ENCODE results near the gene EVX2.

The EVX2 gene

GRCh38 chr2:176087330-176088047 is 3.7 kb upstream of the EVX2 start:
- peaks cover 12% of the 10 kb centered on the region for H3K4me1 Mint-ChIP-seq (ENCODE audit: low read depth)
- H3K9me3 Mint-ChIP-seq = peaks cover 4% of the 10 kb centered on the region
- H3K4me3 Mint-ChIP-seq = no peak overlapping the region
- H3K36me3 Mint-ChIP-seq (ENCODE audit: low read depth) = peaks cover 14% of the 10 kb centered on the region
- peaks cover 93% of the 10 kb centered on the region for H3K27me3 Mint-ChIP-seq
- no peak overlapping the region for H3K27ac Mint-ChIP-seq

DNA sequence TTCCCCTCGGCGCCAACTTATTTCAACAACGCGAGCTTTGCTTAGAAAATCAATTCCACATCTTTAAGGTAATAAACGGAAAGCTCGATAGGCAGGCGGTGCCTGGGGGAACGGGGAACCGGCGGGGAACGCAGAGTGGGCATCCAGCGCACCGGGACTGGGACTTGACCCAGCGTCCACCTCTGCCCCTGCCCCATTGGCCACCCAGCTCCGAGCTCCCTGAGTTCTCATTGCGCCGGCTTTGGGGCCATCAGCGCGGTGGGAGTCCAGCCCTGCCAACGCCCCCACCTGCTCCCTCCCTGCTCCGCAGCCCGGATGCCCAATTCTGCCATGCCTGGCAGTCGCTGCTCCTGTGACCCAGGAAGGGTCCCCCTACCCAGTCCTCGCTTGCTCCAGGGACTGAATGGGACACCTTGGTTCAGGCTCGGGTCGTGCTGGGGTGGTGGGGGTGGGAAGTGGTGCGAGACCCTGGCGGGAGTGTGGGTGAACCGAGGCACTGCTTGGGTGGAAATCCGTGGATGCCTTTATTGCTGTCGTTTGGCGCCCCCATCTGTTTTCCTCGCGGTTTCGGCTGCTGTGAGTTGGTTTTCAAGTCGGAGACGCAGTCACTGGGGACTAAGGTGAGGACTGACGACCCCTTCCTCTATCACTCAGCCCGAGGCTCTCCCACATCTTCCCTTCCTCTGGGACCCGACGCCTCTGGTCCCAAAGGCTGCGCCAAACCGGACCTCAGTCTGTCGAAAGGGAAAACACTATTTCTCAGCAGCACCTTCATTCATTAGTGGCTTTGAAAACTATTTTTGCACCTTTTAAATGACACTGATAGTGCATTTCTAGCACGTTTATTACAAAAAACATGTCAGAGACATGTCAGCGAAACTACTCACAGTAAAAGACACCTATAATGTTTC is 2.4 kb upstream of the EVX2 start:
- Mint-ChIP-seq H3K36me3 (ENCODE audit: low read depth) (peaks cover 20% of the 10 kb centered on the region), H3K27me3 (peaks cover 91% of the 10 kb centered on the region), H3K27ac (no peak overlapping the region), H3K9me3 (peaks cover 6% of the 10 kb centered on the region), H3K4me1 (ENCODE audit: low read depth) (peaks cover 9% of the 10 kb centered on the region), H3K4me3 (no peak overlapping the region)

- Mint-ChIP-seq H3K4me1 (ENCODE audit: low read depth) (peaks cover 11% of the 10 kb centered on the region), H3K4me3 (no peak overlapping the region), H3K27me3 (peaks cover 88% of the 10 kb centered on the region), H3K27ac (no peak overlapping the region), H3K36me3 (ENCODE audit: low read depth) (peaks cover 22% of the 10 kb centered on the region), H3K9me3 (peaks cover 8% of the 10 kb centered on the region)
Observed at GRCh38 chr2:176085120-176085788, 1.5 kb upstream of the EVX2 start.

- Mint-ChIP-seq H3K4me3 (no peak overlapping the region), H3K27me3 (peaks cover 82% of the 10 kb centered on the region), H3K4me1 (ENCODE audit: low read depth) (peaks cover 11% of the 10 kb centered on the region), H3K9me3 (peaks cover 8% of the 10 kb centered on the region), H3K27ac (no peak overlapping the region), H3K36me3 (ENCODE audit: low read depth) (peaks cover 22% of the 10 kb centered on the region)
Observed at GRCh38 chr2:176084611-176085119, 903 bp upstream of the EVX2 start.

- H3K4me3 Mint-ChIP-seq = peak overlapping the region; percentile 48
- peaks cover 16% of the 10 kb centered on the region for H3K9me3 Mint-ChIP-seq
- peaks cover 84% of the 10 kb centered on the region for H3K27me3 Mint-ChIP-seq
- H3K4me1 Mint-ChIP-seq (ENCODE audit: low read depth) = peaks cover 18% of the 10 kb centered on the region
- peaks cover 34% of the 10 kb centered on the region for H3K36me3 Mint-ChIP-seq (ENCODE audit: low read depth)
- H3K27ac Mint-ChIP-seq = peak overlapping the region; percentile 76
Observed at GRCh38 chr2:176082824-176083751, 674 bp downstream of the EVX2 start.

DNA sequence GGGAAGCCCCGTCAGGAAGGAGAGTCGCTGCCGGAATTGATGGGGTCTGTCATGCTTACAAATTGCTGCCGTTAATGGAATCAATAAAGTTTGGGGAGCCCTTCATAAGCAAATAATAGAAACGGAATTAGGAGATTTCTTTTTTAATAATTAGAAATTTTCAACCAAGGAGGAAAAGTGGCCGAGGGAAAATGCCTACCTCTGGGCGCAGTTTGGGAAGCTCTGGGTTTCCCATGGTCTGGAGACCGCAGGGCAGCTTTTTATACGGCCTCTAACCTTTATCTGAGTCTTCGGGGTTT is 1.3 kb downstream of the EVX2 start:
- peaks cover 34% of the 10 kb centered on the region for H3K36me3 Mint-ChIP-seq (ENCODE audit: low read depth)
- H3K27ac Mint-ChIP-seq = peak overlapping the region; percentile 76
- peaks cover 78% of the 10 kb centered on the region for H3K27me3 Mint-ChIP-seq
- H3K4me1 Mint-ChIP-seq (ENCODE audit: low read depth) = peaks cover 18% of the 10 kb centered on the region
- H3K4me3 Mint-ChIP-seq = no peak overlapping the region
- peaks cover 16% of the 10 kb centered on the region for H3K9me3 Mint-ChIP-seq

DNA sequence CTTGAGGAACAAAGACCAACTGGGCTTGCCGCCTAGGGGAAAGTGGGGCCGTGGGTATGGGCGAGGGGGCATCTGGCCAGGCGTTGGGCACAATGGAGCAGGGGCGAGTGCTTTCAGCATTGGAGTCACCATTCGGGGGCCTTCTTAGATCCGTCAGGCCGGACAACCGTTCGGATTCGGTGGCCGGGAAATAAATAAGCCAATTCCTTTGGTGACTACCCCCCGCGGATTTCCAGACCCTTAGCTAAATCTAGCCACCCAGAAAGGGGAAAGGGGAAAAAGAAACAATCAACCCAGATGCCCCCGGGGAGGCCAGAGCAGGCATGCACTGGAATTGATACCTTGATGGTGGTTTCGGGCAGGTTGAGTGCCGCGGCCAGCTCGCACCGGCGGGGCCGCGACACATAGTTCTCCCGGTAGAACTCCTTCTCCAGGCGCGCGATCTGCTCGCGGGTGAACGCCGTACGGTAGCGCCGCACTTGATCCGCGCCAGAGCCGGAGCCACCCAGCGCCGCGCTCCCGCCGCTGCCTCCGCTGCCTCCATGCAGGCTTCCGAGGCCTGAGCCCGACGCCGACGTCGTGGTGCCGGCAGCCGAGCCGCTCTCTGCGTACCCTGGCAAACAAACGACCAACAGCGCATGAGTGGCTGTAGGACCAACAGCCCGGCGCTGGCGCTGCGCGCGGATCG is 1.8 kb downstream of the EVX2 start:
- Mint-ChIP-seq H3K4me3 (peak overlapping the region; percentile 20), H3K27me3 (peaks cover 78% of the 10 kb centered on the region), H3K27ac (peak overlapping the region; percentile 40), H3K36me3 (ENCODE audit: low read depth) (peaks cover 34% of the 10 kb centered on the region), H3K4me1 (ENCODE audit: low read depth) (peaks cover 18% of the 10 kb centered on the region), H3K9me3 (peaks cover 15% of the 10 kb centered on the region)

DNA sequence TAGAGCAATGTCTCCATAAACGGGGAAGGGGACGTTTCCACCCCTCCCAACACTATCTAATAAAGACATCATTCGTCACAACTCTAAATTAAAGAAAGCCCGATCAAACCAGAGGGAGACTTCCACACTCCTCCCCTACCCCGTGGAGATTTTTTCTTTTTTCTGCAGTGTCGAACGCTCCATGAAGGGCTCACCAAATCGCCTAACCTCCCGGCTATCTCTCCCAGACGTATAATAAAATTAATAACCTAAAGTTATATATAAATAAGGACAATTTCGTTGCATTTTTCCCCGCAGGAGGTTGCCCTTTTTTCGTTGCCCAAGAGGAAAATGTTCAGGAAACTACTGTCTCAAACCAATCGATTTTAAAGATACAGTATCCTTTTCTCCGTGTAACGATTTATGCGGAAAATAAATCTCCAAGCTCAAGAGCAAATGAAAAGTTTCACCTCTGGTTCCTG is 2.4 kb downstream of the EVX2 start:
- Mint-ChIP-seq H3K4me1 (ENCODE audit: low read depth) (peaks cover 18% of the 10 kb centered on the region), H3K9me3 (peaks cover 15% of the 10 kb centered on the region), H3K27me3 (peaks cover 77% of the 10 kb centered on the region), H3K27ac (peak overlapping the region; percentile 79), H3K36me3 (ENCODE audit: low read depth) (peaks cover 34% of the 10 kb centered on the region), H3K4me3 (peak overlapping the region; percentile 30)

DNA sequence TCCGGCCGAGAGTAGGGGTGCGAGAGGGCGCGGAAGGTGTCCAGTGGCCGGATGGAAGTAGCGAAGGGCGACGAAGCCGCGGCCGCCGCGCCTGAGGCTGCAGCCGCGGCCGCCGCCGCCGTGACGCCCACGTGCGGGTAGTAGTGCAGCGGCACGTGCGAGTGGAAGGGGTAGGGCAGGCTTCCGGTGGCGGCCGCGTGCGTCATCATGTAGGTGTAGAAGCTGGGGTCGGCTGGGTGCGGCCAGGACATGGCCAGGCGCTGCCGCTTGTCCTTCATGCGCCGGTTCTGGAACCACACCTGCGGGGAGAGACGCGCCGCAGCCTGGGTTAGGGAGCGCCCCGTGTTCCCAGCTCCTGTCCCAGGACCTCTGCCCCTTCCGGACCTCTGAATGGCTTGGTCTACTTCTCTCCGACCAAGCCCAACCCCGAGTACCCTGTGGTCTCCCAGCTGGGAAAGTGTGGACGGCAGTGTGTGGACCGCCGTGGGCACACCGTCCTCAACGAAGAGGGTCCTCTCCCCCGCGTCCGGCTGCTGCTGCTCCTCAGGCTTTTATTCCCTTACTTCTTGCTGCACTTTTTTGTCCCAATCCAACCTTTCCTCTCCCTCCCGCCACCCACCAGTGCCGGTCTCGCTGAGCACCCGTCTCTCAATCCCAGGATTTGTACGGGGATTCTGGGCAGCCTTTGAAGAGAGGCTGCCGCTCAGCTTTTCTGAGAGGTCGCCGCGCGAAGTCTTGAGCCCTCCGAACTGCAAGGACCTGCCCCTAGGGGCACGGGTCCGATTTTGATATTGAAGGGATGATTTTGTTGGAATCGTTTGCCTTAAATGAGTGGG is 3.0 kb downstream of the EVX2 start:
- peaks cover 22% of the 10 kb centered on the region for H3K9me3 Mint-ChIP-seq
- H3K27ac Mint-ChIP-seq = peak overlapping the region; percentile 79
- peaks cover 80% of the 10 kb centered on the region for H3K27me3 Mint-ChIP-seq
- peaks cover 18% of the 10 kb centered on the region for H3K4me1 Mint-ChIP-seq (ENCODE audit: low read depth)
- H3K36me3 Mint-ChIP-seq (ENCODE audit: low read depth) = peaks cover 34% of the 10 kb centered on the region
- peak overlapping the region; percentile 30 for H3K4me3 Mint-ChIP-seq

- Mint-ChIP-seq H3K27ac (peak overlapping the region; percentile 77), H3K36me3 (ENCODE audit: low read depth) (peaks cover 34% of the 10 kb centered on the region), H3K4me3 (no peak overlapping the region), H3K9me3 (peaks cover 24% of the 10 kb centered on the region), H3K27me3 (peaks cover 80% of the 10 kb centered on the region), H3K4me1 (ENCODE audit: low read depth) (peaks cover 18% of the 10 kb centered on the region)
Observed at GRCh38 chr2:176079831-176080539, 3.8 kb downstream of the EVX2 start.

DNA sequence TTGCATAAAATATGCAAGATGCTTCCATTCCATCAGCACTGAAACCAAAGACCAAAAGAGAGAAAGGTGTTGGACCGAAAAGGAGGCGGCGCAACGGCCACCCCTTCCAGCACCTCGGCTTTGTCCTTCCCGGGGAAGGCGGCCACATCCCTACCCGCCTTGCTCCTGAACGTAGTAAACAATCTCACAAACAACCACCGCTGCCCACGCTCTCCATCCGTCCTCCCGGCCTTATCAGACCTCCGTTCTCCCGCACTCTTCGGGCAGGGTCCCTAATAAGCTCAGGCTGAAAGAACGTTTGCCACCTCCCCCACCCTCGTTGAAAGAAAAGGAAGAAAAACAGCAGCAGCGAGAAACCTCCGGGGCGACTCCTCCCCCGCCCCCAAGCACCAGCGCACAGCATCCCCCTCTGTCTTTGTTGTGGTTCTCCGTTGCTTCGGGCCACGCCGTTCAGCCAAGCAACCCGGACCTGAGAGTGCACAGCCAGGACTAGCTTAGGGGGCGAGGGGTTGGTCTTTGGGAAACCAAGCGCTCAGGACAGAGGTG is 4.4 kb downstream of the EVX2 start:
- peaks cover 24% of the 10 kb centered on the region for H3K9me3 Mint-ChIP-seq
- peak overlapping the region; percentile 62 for H3K4me3 Mint-ChIP-seq
- H3K36me3 Mint-ChIP-seq (ENCODE audit: low read depth) = peaks cover 29% of the 10 kb centered on the region
- H3K27ac Mint-ChIP-seq = peak overlapping the region; percentile 77
- H3K27me3 Mint-ChIP-seq = peaks cover 80% of the 10 kb centered on the region
- peaks cover 18% of the 10 kb centered on the region for H3K4me1 Mint-ChIP-seq (ENCODE audit: low read depth)

DNA sequence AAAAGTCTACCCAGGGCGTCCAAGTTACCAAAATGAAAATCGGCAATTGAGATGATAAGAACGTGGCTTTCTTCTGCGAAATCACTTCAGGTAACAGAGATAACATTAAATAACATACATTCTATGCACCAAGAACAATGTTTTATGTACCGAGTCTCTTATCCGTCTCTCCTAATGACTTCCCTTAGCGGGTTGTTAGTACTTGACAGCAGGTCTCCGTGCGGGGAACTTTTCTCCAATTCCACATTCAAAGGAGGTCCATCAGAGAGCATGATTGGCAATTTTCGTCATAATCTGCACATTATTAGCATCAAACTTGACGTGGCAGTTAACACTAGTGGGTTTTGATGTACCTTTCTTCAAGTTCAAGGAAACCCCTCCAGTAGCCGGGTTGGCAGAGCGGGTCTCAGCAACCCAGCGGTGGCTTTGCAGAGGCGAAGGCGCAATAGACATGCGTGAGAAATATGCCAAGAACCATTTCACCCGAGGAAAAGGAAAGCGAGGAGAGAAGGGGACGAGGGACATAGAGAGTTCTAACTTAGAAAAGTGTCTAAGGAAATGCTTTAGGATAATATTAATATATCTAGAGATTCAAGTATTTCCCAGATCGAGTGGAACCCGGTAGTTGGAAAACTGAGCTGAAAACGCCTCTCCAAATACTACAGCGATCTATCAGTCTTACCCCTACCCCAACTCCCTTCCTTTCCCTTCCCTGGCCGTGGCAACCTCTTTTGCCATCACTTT is 5.0 kb downstream of the EVX2 start:
- peaks cover 18% of the 10 kb centered on the region for H3K4me1 Mint-ChIP-seq (ENCODE audit: low read depth)
- H3K9me3 Mint-ChIP-seq = peaks cover 24% of the 10 kb centered on the region
- peak overlapping the region; percentile 77 for H3K27ac Mint-ChIP-seq
- peak overlapping the region; percentile 62 for H3K4me3 Mint-ChIP-seq
- peaks cover 79% of the 10 kb centered on the region for H3K27me3 Mint-ChIP-seq
- H3K36me3 Mint-ChIP-seq (ENCODE audit: low read depth) = peaks cover 28% of the 10 kb centered on the region
